GM18907 (cell line): ENCODE measurements around the gene NMRK1.
A peak's percentile ranks its signal among the peaks of the same experiment; 100 is the strongest.

Experiments
- ATAC-seq: cut with Tn5 transposase; IDR thresholded peaks from one replicate; pipeline ENCODE4 v1.9.1; 2021; ENCODE audit warnings: mild to moderate bottlenecking, moderate library complexity; ENCODE audit not compliant: unreplicated experiment

Gene NMRK1

DNA sequence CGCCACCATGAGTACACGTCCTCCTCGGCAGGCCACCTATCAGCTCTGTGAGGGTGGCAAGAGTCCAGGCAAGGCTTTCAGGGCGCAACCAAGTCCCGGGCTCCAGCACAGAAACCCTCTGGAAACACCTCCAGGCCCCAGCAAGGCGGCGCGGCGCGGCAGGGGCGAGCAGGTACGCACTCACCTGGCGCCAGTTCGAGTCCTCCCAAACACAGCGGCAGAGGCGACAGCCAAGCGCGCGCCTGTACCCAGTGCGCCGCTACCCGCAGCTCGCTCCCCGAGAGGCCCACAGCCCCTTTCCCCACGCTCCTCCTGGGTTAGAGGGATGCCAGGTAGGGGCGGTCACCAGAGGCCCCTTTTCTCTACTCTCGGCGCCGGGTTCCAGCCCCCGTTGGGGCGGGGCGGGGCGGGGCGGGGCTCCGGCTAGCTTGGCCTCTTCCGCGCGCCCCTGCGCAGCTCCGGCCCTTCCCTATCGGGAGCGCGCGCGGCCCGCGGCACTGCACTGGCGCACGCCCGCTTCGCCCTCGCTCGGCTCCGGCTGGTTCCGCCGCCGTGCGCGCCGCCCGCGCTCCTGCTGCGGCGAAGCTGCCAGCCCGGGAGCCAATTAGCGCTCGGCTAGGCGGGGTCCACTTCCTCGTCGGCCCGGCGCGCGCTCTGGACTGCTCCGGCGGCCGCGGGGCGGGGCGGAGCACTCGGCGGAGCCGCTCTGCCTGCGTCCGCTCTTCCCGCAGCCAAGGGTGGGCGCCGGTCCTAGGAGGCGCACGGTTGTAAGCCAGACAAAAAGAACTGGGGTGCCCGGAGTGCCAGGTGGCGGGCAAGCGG is at the start of gene NMRK1, which contains the start of gene OSTF1:
Gene NMRK1 (minus strand): TSS at position 332 of the 822 bp plus-strand sequence. CDS start 5,040 bp downstream, outside the sequence.
Gene OSTF1 (plus strand): TSS at position 691 of the 822 bp plus-strand sequence. CDS start 179 bp downstream, outside the sequence.
- peak; percentile 87 for ATAC-seq

GRCh38 chr9:75134495-75134894 is 46.5 kb upstream of the NMRK1 start:
- no peak for ATAC-seq

DNA sequence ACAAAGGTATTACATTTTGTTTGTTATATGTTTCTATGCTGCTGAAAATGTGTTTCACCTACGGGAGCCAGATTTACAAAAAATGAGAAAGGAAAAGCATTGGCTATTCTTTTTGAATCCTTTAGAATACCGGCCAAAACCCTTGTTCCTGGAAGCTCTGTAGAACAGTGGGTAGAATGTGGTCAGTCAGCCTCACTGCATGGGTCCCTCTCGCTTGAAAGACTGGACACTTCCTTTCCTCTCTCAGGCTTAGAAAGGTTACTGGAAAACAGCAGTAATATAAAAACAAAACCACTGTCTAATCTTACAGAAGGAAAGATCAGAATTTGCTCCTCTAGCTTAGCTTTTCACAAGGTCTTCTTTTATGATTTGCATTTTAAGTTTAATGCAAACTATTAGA is 45.4 kb upstream of the NMRK1 start:
- no peak for ATAC-seq

GRCh38 chr9:75132244-75132643 is 44.3 kb upstream of the NMRK1 start:
- no peak for ATAC-seq

DNA sequence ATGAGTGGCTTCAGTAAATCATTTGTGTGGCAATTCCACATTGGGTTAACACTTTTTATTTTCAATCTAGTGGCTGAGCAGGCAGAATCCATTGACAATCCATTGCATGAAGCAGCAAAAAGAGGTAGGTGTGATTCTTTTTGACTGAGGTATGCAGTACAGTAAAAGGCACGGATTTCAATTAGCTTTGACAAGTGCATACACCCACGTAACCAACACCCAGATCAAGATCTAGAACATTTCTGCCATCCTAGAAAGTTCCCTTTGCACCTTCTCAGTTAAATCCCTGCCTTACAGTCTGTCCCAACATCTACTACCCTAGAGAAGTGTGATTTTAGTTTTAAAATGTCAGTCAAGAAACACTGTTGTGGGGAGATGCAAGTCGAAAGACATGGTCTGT is 43.7 kb upstream of the NMRK1 start:
- ATAC-seq: no peak

- no peak for ATAC-seq
Observed at GRCh38 chr9:75130621-75131230, 42.8 kb upstream of the NMRK1 start.

DNA sequence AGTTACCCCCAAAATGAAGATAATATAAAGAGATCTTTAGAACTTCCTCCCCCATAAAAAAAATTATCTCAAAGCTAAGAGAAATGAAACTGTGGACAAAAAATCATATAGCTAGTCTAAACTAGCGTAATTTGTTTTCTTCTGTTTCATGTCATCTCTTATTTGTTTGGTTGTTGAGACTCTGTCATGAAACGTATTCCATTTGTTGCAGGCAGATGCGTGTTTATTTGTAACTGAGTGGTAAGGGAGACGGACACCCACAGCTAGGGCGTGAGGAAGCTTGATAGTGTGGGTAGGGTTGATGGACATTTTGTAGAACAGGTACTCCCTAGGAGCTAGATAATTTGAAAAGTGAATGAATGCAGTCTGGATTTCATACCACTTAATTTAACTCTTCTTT is 42.2 kb upstream of the NMRK1 start:
- no peak for ATAC-seq

DNA sequence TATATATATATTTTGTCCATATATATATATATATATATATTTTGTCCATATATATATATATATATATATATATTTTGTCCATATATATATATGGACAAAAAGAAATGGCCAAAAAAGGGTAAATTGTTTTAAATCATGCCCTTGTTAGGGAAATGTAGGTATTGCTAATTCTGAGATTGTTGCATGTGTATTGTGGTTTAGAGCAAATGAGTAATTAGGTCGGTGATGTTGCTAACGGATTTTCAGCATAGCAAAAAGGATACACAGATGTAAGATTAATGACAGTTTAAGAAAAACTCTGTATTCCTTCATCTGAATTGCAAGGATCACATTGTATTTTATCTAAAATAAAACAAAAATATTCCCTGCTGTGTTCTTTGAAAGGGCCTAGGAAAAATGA is 40.6 kb upstream of the NMRK1 start:
- ATAC-seq: peak; percentile 60

- no peak for ATAC-seq
Observed at GRCh38 chr9:75123696-75124095, 35.7 kb upstream of the NMRK1 start.

DNA sequence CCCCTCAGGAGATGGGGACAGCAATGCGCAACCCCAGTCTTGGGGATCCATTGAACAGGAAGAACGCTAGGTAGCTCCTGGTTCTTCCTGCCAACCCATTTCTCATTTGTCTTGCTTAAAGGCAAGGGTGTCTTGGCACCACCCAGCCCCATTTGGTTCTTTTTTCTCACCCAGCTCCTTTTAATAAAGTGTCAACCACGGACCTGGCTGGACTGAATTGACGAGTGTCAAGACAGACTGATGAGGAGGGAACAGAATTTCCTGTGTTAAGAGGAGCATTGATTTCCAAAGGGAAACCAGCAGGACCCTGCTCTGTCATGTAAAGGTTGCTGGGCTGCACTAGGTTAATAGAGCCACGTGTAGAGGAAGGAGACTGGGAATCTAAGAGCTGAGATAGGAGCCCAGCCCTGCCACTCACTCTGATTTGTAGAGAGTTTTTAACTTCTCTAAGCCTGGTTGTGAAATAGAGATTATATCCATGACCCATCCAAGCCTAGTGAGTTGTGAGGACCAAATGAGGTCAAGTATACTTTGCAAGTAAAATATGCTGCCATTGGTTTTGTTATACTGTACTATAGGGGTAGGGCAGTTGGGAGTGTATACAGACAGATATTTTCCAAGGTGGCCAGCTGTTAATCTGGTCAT is 34.1 kb upstream of the NMRK1 start:
- ATAC-seq: no peak

GRCh38 chr9:75120686-75121085 is 32.7 kb upstream of the NMRK1 start:
- ATAC-seq: no peak

DNA sequence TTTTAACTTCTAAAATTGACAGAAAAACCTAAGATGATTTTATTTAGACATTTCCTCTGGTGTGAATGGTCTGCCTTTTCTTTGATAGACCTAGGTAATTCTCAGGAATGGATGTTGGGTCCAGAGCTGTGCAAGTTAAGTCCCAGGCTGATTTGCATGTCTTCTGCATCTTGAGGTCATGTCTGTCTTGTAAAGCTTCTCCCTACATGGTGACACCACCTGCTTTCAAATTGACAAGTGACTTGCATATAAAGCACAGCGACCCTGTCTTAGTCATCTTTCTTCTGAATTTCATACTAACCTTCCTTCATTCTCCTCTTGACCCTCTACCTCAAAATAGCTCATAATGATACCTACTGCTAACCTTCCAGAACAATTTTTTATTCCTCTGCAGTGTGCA is 29.6 kb upstream of the NMRK1 start:
- no peak for ATAC-seq

DNA sequence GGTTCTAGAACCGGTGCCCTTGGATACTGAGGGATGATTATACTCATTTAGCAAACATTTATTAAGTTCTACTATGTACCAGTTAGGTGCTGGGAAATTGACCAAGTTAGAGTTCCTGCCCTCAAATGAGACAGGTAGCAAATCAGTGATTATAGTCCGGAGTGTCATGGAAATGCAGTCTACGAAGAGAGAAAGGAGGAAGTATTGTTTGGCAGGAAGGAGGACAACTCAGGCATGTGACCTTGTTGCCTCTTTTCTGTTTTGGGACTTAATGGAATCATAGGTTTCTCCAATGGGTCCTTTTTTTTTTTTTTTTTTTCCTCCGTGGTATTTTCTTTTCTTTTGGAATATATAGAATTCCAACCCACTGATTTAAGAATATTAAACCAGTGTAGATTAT is 28.4 kb upstream of the NMRK1 start:
- ATAC-seq: no peak

DNA sequence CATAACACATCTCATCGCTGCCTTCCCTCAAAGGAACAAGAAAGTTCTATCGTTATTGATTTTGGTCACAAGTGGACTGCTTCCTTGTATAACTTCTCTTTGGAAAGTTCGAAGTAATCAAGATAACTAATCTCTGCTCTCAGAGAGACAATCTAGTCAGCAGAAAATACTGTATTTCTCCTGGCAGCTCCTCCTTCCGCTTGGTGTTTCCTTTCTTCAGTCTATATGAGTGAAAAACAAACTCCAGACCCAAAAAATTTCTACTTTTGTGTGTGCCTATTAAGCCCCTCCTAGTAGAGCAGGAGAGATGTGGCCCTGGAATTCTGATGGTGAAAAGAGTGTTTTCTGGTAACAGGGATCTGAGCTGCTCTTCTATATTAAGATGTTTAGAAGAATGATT is 24.8 kb upstream of the NMRK1 start:
- no peak for ATAC-seq

GRCh38 chr9:75111019-75111622 is 23.2 kb upstream of the NMRK1 start:
- no peak for ATAC-seq

DNA sequence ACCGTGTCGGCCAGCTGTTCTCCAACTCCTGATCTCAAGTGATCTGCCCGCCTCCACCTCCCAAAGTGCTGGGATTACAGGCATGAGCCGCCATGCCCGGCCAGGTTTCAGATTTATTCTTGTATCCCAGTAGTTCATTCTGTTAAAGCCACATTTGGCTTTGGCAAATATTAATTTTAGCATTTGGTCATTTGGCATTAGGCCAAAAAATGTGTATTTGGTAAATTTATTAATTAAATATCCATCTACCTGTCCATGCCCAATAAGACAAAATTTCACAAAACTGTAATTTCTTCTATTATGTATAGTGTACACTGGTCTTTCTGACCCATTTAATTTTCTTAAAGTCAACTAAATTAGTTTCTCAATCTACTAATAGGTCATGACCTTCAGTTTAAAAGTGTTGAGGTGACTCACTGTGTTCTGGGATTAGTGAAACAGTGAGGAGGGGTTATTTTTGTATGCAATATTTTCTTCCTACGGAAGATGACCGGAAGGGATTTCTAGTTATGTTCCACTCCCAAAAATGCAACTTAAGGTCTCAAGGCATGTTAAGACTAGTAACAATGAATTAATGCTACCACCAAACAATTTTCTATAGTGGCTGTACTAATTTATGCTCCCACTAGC is 21.4 kb upstream of the NMRK1 start:
- no peak for ATAC-seq

DNA sequence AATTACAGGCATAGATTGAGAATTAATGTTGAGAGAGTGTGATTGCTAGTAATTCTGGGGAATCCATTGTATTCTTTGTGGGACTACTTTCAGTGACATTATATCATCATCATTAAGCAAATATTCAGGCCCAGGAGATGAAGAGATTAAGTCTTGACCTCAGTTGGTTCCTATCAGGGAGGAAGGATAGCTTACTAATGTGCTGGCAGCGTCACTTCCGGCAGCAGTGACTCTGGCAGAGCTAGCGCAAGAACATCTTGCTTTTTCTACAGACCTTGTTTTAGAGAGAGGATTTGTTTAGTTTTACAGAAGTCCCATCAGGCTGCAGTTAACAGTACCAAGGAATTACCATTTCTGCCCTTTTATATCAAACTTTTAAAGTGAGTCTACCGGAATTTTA is 20.6 kb upstream of the NMRK1 start:
- no peak for ATAC-seq

DNA sequence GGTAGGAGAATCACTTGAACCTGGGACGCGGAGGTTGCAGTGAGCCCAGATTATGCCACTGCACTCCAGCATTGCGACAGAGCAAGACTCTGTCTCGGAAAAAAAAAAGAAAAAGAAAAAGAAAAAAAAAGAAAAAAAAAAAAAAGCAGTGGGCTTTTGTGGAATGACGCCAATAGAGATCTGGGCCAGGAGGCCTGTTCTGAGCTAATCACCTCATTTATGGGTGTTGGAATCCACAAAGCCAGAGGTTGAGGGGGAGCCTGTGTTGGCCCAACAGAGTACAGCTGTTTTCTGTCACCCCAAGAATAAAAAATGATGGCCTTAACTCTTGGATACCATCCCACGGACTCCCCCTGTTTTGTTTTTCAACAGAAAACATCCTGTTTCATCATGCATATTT is 18.9 kb upstream of the NMRK1 start:
- no peak for ATAC-seq

GRCh38 chr9:75105841-75106240 is 17.9 kb upstream of the NMRK1 start:
- ATAC-seq: no peak

DNA sequence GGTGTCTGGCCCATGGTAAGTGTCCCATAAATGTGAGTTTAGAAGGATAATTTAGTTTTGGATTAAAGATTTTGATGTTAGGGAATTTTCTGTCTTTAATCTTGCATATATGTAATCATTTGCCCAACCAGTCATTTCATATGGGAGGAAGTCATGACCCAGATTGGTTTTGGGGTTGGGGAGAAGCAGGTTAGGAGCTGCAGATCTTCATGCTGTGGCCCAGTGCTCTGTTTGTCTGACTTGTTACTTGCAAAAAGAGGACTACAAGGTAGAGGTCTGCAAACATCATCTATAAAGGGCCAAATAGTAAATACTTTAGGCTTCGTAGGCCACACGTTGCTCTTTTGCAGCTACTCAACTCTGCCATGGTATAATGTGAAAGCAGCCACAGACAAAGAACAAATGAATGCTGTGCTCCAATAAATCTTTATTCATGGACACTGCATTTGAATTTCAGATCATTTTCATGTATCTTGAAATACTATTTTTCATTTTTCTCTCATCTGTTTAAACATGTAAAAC is 17.1 kb upstream of the NMRK1 start:
- ATAC-seq: no peak

DNA sequence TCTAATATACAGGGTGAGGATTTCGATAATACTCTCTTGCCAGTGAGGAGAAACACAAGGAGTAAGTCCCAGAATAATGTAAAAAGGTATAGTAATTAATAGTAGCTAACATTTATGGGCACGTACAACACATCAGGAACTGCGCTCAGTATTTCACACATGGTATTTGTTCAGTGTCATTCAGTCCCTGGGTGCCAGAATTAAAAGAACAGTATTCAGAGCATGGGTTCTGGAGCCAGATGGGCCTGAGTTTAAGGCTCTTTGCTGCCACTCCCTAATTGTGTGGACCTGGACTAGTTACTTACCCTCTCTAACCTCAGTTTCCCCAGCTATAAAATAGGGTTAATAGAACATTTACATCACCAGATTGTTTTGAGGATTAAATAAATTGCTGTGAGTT is 16.7 kb upstream of the NMRK1 start:
- ATAC-seq: no peak
